Fibroblast of lung (primary cell): ENCODE measurements around the gene PRSS50.

Experiments
- EZH2 ChIP-seq: IDR thresholded peaks from 2 replicates; pipeline ENCODE4 v1.5.1; 2012; ENCODE audit warnings: low read length, control low read depth, mild to moderate bottlenecking; ENCODE audit errors: missing control alignments
- TF ChIP-seq, protein P1 (sequence below), 2 donors: IDR thresholded peaks in 1 of 2; conservative IDR thresholded peaks in 1 of 2; 1 replicate in 1 of 2; 2 replicates in 1 of 2; pipeline ENCODE4 v1.5.1; 2011 to 2012; ENCODE audit warnings: low read length in 2 of 2, control low read depth in 1 of 2, inconsistent platforms in 1 of 2, low read depth in 1 of 2, mild to moderate bottlenecking in 1 of 2

GRCh38 chr3:46693038-46693891 is 24.4 kb downstream of the PRSS50 start, which contains the start of gene ALS2CL:
- TF ChIP-seq, protein P1, sequence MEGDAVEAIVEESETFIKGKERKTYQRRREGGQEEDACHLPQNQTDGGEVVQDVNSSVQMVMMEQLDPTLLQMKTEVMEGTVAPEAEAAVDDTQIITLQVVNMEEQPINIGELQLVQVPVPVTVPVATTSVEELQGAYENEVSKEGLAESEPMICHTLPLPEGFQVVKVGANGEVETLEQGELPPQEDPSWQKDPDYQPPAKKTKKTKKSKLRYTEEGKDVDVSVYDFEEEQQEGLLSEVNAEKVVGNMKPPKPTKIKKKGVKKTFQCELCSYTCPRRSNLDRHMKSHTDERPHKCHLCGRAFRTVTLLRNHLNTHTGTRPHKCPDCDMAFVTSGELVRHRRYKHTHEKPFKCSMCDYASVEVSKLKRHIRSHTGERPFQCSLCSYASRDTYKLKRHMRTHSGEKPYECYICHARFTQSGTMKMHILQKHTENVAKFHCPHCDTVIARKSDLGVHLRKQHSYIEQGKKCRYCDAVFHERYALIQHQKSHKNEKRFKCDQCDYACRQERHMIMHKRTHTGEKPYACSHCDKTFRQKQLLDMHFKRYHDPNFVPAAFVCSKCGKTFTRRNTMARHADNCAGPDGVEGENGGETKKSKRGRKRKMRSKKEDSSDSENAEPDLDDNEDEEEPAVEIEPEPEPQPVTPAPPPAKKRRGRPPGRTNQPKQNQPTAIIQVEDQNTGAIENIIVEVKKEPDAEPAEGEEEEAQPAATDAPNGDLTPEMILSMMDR (conservative IDR thresholded peaks at IDR 0.05 in 1 of 2, IDR thresholded peaks at IDR 0.05 in 1 of 2; ENCODE audit: low read depth in 1 of 2, low read length in 2 of 2) = no peak
- no peak for TF ChIP-seq EZH2
